Upper lobe of left lung (tissue), 6 donors: ENCODE data around the gene MAP2K7. TPM values are rescaled to one million over a fixed set of nuclear protein-coding genes. Genes with fewer than 3 reads are reported as not detected.

Experiments
- ATAC-seq, 2 donors: fragments of 200-7000 bp; cut with Tn5 transposase; one replicate each; pipeline ENCODE4 v1.9.1; 2022; ENCODE audit warnings: mild to moderate bottlenecking in 2 of 2, moderate library complexity in 2 of 2; ENCODE audit not compliant: low FRiP score in 2 of 2
- DNase-seq, 2 donors: peaks; one replicate each; pipeline ENCODE4 v3.0.0-alpha.2; 2019 to 2020
- H3K27ac ChIP-seq, 4 donors: fragments of 200-600 bp; sonication (generic); one replicate each; pipeline ENCODE4 v1.5.1; 2016 to 2019
- H3K27me3 ChIP-seq, 4 donors: fragments of 200-600 bp; sonication (generic); one replicate each; pipeline ENCODE4 v1.5.1; 2017 to 2019
- H3K36me3 ChIP-seq, 4 donors: fragments of 200-600 bp; sonication (generic); one replicate each; pipeline ENCODE4 v1.5.1; 2016 to 2019
- H3K4me1 ChIP-seq, 4 donors: fragments of 200-600 bp; sonication (generic); one replicate each; pipeline ENCODE4 v1.5.1; 2018 to 2019
- H3K4me3 ChIP-seq, 4 donors: fragments of 200-600 bp; sonication (generic); one replicate each; pipeline ENCODE4 v1.5.1; 2017 to 2019; ENCODE audit warnings: mild to moderate bottlenecking in 2 of 4, moderate library complexity in 1 of 4
- H3K9me3 ChIP-seq, 4 donors: fragments of 200-600 bp; sonication (generic); one replicate each; pipeline ENCODE4 v1.5.1; 2018 to 2019
- EP300 ChIP-seq, 4 donors: sonication (generic); formaldehyde crosslinking; IDR thresholded peaks; one replicate each; pipeline ENCODE4 v1.5.1; 2017; ENCODE audit warnings: antibody characterized with exemption in 4 of 4, control low read depth in 2 of 4
- POLR2A ChIP-seq, 4 donors: fragments of 450-650 bp; IDR thresholded peaks; one replicate each; pipeline ENCODE4 v1.5.1; 2016 to 2017; ENCODE audit warnings: antibody characterized with exemption in 4 of 4, mild to moderate bottlenecking in 2 of 4
- POLR2AphosphoS5 ChIP-seq, 2 donors: sonication (generic); formaldehyde crosslinking; IDR thresholded peaks; one replicate each; pipeline ENCODE4 v1.5.1; 2017; ENCODE audit warnings: antibody characterized with exemption in 2 of 2
- WGBS, 2 donors: methylation state at CpG; one replicate each; pipeline ENCODE4 v1.1.5; 2017 to 2018; 5-methylcytosine and 5-hydroxymethylcytosine counted together
- total RNA-seq, 6 donors: library from RNA; depleted of rRNA in 4 of 6; stranded (reverse); fragments of >200 nt in 4 of 6; gene quantifications; one replicate each; pipeline versions ENCODE4 v1.1.0 to v1.2.1, GENCODE V29; 2016 to 2021
- TF ChIP-seq, protein P1 (sequence below), 6 experiments: fragments of 450-650 bp in 4 of 6; fragments of 200-600 bp in 2 of 6; sonication (generic) in 2 of 6; IDR thresholded peaks; one replicate each; pipeline ENCODE4 v1.5.1; 2016 to 2019; ENCODE audit warnings: antibody characterized with exemption in 6 of 6
- donor health status: DM: no; HTN: no; CAD: no; lungs with moderate emphysema.
- donor health status: DM: no; HTN: yes; CAD: no; lungs with severe emphysema.

Gene MAP2K7
- total RNA-seq, 6 donors from 2014 or later, result 21.1 to 61.8 (median 33.0) TPM

DNA sequence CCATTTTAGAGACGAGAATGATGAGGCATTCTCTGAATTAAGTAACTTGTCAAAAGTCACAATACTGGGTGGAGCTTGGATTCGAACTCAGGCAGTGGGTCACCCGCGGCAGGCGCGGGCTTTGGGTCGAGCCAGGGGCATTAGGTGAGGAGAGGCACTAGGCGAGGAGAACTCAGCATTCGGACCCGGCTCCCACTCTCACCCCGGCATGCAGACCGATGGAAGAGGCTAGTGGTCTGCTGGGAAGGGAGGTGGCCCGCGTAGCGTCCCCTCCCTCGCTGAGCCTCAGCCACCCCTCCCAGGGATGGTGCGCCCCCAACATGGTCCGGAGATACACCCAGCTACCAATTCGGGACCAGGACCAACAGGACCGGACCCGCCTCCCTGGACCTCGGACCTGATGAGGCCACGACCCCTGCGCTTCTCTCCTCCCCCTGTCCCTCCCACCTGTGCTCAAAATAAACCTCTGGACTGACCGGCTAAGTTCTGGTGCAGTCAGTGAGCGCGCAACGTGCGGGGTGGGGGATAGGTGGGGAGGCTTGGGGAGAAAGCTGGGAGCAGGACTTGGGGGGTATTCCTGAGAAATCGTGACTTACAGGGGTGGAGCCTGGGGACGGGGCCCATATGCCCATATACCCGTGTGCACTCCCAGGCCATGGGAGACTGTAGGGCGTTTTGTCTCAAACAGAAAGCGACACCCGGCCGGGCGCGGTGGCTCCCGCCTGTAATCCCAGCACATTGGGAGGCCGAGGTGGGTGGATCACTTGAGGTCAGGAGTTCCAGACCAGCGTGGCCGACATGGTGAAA is 15.1 kb downstream of the MAP2K7 start:
- no peak overlapping the region for H3K27ac ChIP-seq
- peaks cover 0 to 39% (median 27%) of the 10 kb centered on the region in 4 donors for H3K27me3 ChIP-seq
- no peaks in the 10 kb centered on the region for H3K9me3 ChIP-seq
- ATAC-seq (no peak), DNase-seq (peak in 1 of 2 donors; percentile 81)
- no peak for TF ChIP-seq POLR2A (IDR thresholded peaks at IDR 0.05)
- H3K4me1 ChIP-seq, result peaks cover 44 to 65% (median 49%) of the 10 kb centered on the region in 4 donors
- H3K36me3 ChIP-seq, result peaks cover 0 to 22% (median 12%) of the 10 kb centered on the region in 4 donors
- H3K4me3 ChIP-seq, result no peak overlapping the region
- WGBS, 2 donors, result 53 to 57% methylated on average over 35 to 42 of the region's 42 CpGs

DNA sequence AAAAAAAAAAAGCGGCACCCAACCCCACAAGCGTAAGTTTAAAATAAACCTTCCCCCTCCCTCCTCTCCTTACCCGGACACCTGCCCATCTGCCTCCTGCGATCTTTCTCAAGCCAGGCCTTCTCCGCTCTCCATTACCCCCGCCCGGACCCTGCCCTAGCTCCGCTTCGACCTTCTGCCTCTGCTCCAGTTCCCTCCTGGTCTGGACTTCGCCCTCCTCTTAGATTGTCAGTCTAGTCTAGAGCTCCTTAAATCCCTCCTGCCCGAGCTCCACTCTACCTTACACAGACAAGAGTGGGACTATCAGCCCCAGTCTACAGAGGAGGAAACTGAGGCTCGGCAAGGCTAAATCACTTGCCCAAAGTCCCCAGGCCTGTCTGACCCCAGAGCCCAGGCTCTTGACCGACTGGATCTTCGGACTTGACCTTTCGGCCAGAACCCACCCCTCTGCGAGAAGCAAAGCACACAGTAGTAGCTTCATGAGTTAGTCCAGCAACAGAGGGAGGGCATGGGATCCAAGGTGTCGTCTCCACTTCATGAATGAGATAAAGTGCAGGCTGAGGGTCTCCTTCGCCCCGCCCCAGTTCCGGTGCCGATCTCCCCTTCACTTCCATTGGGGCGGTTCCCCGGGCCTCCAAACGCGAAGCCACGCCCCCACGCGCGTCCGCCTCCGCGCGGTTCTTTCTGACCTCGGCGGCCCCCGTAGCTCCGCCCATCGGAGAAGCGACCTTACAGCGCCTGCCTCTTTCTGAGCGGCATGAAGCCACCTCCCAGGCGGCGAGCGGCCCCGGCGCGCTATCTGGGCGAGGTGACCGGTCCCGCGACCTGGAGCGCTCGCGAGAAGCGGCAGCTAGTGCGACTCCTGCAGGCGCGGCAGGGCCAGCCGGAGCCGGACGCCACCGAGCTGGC is 16.2 kb downstream of the MAP2K7 start, which contains the start of gene SNAPC2:
Gene SNAPC2 (plus strand): TSS at position 729 of the 909 bp plus-strand sequence. CDS start 29 bp downstream, at position 758.
- 15 to 33% methylated on average over 16 to 41 of the region's 62 CpGs for WGBS, 2 donors
- H3K27me3 ChIP-seq, result peaks cover 0 to 39% (median 27%) of the 10 kb centered on the region in 4 donors

DNA sequence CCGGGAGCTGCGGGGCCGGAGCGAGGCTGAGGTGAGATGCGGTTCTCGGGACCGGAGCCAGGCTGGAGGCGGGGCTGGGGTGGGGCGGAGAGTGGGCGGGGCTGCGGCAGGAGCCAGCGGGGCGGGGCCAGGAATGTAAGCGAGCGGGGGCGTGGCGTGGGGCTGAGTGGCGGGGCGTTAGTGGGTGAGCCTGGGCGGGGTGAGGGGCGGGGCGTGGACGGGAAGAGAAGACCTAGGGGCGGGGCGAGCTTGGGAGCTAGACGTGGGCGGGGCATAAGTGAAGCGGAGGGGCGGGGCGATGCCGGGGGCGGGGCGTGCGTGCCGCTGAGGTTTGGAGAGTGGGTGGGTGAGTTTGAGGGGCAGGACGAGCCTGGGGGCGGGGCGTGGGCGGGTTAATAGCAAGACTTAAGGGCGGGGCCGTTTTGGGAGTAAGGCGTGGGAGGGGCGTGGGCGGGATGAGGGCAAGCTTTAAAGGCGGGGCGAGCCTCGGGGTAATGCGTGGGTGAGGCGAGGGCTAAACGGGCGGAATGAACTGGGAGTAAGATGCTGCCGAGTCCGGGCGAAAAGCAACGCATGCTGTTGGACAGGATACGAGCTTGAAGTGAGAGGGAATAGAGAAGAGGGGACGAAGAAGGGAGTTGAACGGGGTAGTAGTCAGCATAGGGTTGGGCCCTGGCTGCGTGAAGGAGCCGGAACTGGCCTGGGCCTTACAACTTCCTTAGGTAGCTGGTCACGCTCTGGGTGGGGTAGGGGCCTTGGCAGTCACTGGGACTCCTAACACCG is 17.0 kb downstream of the MAP2K7 start:
- TF ChIP-seq, protein P1, sequence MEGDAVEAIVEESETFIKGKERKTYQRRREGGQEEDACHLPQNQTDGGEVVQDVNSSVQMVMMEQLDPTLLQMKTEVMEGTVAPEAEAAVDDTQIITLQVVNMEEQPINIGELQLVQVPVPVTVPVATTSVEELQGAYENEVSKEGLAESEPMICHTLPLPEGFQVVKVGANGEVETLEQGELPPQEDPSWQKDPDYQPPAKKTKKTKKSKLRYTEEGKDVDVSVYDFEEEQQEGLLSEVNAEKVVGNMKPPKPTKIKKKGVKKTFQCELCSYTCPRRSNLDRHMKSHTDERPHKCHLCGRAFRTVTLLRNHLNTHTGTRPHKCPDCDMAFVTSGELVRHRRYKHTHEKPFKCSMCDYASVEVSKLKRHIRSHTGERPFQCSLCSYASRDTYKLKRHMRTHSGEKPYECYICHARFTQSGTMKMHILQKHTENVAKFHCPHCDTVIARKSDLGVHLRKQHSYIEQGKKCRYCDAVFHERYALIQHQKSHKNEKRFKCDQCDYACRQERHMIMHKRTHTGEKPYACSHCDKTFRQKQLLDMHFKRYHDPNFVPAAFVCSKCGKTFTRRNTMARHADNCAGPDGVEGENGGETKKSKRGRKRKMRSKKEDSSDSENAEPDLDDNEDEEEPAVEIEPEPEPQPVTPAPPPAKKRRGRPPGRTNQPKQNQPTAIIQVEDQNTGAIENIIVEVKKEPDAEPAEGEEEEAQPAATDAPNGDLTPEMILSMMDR (IDR thresholded peaks at IDR 0.05), result no peak
- TF ChIP-seq POLR2A (IDR thresholded peaks at IDR 0.05) (peak in 3 of 4 donors; percentile 12 to 54 (median 47)), POLR2AphosphoS5 (IDR thresholded peaks at IDR 0.05) (peak; percentile 77 to 82)
- WGBS, 2 donors, result 1 to 3% methylated on average over 29 to 33 of the region's 62 CpGs
- Histone ChIP-seq H3K36me3 (peaks cover 0 to 22% (median 12%) of the 10 kb centered on the region in 4 donors), H3K4me3 (peak overlapping the region; percentile 62 to 86 (median 73)), H3K27me3 (peaks cover 0 to 40% (median 24%) of the 10 kb centered on the region in 4 donors), H3K27ac (peak overlapping the region; percentile 85 to 92 (median 90)), H3K4me1 (peaks cover 48 to 73% (median 59%) of the 10 kb centered on the region in 4 donors), H3K9me3 (no peaks in the 10 kb centered on the region)
- ATAC-seq, result peak; percentile 93 to 97
- peak; percentile 100 for DNase-seq

More for the DNA sequence above, 16.2 kb downstream of the MAP2K7 start, which contains the start of gene SNAPC2:
- H3K27ac ChIP-seq, result peak within 1 kb of the TSS; percentile 85 to 92 (median 90)
- no peak for TF ChIP-seq EP300 (IDR thresholded peaks at IDR 0.05)
- TF ChIP-seq POLR2AphosphoS5 (IDR thresholded peaks at IDR 0.05), result peak; percentile 66 to 80
- peak in 1 of 4 donors; percentile 67 for TF ChIP-seq POLR2A (IDR thresholded peaks at IDR 0.05)
- TF ChIP-seq, protein P1 (IDR thresholded peaks at IDR 0.05), result peak in 1 of 6 experiments; percentile 27
- H3K4me1 ChIP-seq, result peaks cover 46 to 70% (median 53%) of the 10 kb centered on the region in 4 donors
- H3K4me3 ChIP-seq, result peak within 1 kb of the TSS; percentile 62 to 86 (median 73)
- H3K36me3 ChIP-seq, result peaks cover 0 to 22% (median 12%) of the 10 kb centered on the region in 4 donors
- peak; percentile 93 to 100 for DNase-seq
- ATAC-seq, result peak; percentile 77 to 87
- no peaks in the 10 kb centered on the region for H3K9me3 ChIP-seq

DNA sequence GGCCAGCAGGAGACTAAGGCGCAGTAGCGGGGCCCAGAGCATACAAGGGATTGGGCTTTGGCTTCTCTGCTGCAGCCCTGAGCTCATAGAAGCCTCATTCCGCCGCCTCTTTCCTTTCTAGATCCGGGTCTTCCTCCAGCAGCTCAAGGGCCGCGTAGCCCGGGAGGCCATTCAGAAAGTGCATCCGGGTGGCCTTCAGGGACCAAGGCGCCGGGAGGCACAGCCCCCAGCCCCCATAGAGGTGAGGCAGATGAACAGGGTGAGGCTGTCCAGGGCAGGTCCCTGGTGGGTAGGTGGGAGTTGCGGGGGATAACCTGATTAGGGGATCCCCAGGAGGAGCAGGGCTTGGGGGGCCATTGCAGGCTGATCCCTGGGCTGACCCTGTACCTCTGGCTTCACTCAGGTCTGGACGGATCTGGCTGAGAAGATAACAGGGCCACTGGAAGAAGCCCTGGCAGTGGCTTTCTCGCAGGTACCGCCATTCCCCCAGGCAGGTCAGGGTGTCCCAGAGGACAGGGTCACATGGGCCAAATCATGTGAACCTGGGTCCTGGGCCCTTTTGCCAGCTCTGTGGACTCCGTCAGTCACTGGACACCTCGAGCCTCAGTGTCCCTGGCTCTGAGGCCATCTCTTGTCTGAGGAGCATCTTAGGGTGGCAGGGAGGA is 17.8 kb downstream of the MAP2K7 start:
- Histone ChIP-seq H3K27me3 (peaks cover 0 to 34% (median 17%) of the 10 kb centered on the region in 4 donors), H3K27ac (peak overlapping the region; percentile 79 to 92 (median 90)), H3K9me3 (no peaks in the 10 kb centered on the region), H3K4me3 (peak overlapping the region; percentile 62 to 86 (median 73)), H3K4me1 (peaks cover 44 to 73% (median 56%) of the 10 kb centered on the region in 4 donors), H3K36me3 (peaks cover 0 to 22% (median 12%) of the 10 kb centered on the region in 4 donors)
- DNase-seq (peak in 1 of 2 donors; percentile 51), ATAC-seq (no peak)
- WGBS, 2 donors, result 56 to 57% methylated on average over 4 to 16 of the region's 17 CpGs
- TF ChIP-seq, protein P1 (IDR thresholded peaks at IDR 0.05), result no peak
- no peak for TF ChIP-seq POLR2A (IDR thresholded peaks at IDR 0.05)
- TF ChIP-seq EP300 (IDR thresholded peaks at IDR 0.05), result no peak
- TF ChIP-seq POLR2AphosphoS5 (IDR thresholded peaks at IDR 0.05), result no peak
